ENCODE data around the gene SMAD9. TPM values are rescaled to one million over a fixed set of nuclear protein-coding genes. Genes with fewer than 3 reads are reported as not detected.

Gene SMAD9
- total RNA-seq, 1 experiment from 2014 or later: 1.1 TPM

DNA sequence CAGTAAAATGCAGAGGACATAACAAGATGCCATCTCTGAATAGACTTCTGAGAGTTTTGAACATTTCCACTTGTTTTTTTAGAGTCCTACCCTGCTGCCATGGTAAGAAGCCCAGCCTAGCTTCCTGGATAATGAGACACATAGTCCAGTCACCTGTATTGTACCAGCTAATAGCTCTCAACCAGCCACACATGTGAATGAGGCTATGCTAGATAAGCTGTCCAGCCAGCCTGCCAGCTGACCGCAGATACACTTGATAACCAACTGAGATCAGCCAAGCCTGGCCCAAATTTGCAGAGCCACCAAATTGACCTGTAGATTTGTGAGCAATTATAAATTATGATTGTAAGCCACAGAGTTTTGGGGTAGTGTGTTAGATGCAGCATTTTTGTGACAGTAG, 90.3 kb downstream of the SMAD9 start:
- Histone ChIP-seq H3K23ac (ENCODE audit: insufficient read length, low read depth, low read length) (no peak overlapping the region), H3K18ac (ENCODE audit: insufficient read length, low read depth, low read length) (no peak overlapping the region), H2BK20ac (ENCODE audit: low read depth, low read length, poor library complexity, severe bottlenecking) (no peak overlapping the region), H2BK120ac (ENCODE audit: low read depth, low read length, poor library complexity, severe bottlenecking) (no peak overlapping the region), H3K23me2 (ENCODE audit: insufficient read length, low read depth, low read length, poor library complexity, severe bottlenecking) (no peaks in the 10 kb centered on the region), H3K27ac (ENCODE audit: insufficient read length, low read depth, low read length) (no peak overlapping the region), H4K20me1 (ENCODE audit: control insufficient read depth, insufficient read depth, insufficient read length) (no peaks in the 10 kb centered on the region), H2AK5ac (ENCODE audit: insufficient read length, low read length) (no peak overlapping the region), H3K9me3 (ENCODE audit: control insufficient read depth, low read depth, low read length) (no peaks in the 10 kb centered on the region), H4K5ac (ENCODE audit: insufficient read length, low read depth, low read length) (no peak overlapping the region), H2AFZ (ENCODE audit: low read length) (no peak overlapping the region), H3T11ph (ENCODE audit: low read length) (no peak overlapping the region), H2BK5ac (ENCODE audit: insufficient read length, low read length) (no peak overlapping the region), H3K9ac (ENCODE audit: extremely low read depth, insufficient read length, low read length) (no peak overlapping the region), H3K79me2 (ENCODE audit: insufficient read depth, low read length) (no peaks in the 10 kb centered on the region), H3K4ac (ENCODE audit: low read depth, low read length) (no peak overlapping the region), H4K91ac (ENCODE audit: insufficient read length, low read depth, low read length) (no peak overlapping the region), H3K4me2 (ENCODE audit: insufficient read depth, insufficient read length, low read length) (no peak overlapping the region), H3K27me3 (ENCODE audit: insufficient read depth, low read length) (no peaks in the 10 kb centered on the region), H3K14ac (ENCODE audit: insufficient read depth, low read length) (no peak overlapping the region), H3K79me1 (ENCODE audit: insufficient read depth, low read depth, low read length, poor library complexity, severe bottlenecking) (no peaks in the 10 kb centered on the region), H3K56ac (ENCODE audit: insufficient read length, low read depth, low read length) (no peak overlapping the region), H2BK12ac (ENCODE audit: insufficient read length, low read depth, low read length) (no peak overlapping the region), H4K8ac (replicated peaks; ENCODE audit: insufficient read length, low read depth, low read length) (no peak overlapping the region), H3K4me1 (ENCODE audit: insufficient read depth, low read length) (no peaks in the 10 kb centered on the region), H2BK15ac (ENCODE audit: low read depth, low read length) (no peak overlapping the region)
- no peak overlapping the region for H3K4me3 Mint-ChIP-seq
- H3K9me3 Mint-ChIP-seq: no peaks in the 10 kb centered on the region
- DNase-seq: no peak
- H3K4me1 Mint-ChIP-seq: no peaks in the 10 kb centered on the region
- no CpG with 5 or more reads among the region's 1 CpG for WGBS (ENCODE audit: extremely low coverage, insufficient read length, low lambda C conversion rate)
- no peak overlapping the region for H3K27ac Mint-ChIP-seq
- no peaks in the 10 kb centered on the region; the same call in 1 of the 2 replicates for H3K27me3 Mint-ChIP-seq (ENCODE audit: low read depth)
- TF ChIP-seq, protein P1, sequence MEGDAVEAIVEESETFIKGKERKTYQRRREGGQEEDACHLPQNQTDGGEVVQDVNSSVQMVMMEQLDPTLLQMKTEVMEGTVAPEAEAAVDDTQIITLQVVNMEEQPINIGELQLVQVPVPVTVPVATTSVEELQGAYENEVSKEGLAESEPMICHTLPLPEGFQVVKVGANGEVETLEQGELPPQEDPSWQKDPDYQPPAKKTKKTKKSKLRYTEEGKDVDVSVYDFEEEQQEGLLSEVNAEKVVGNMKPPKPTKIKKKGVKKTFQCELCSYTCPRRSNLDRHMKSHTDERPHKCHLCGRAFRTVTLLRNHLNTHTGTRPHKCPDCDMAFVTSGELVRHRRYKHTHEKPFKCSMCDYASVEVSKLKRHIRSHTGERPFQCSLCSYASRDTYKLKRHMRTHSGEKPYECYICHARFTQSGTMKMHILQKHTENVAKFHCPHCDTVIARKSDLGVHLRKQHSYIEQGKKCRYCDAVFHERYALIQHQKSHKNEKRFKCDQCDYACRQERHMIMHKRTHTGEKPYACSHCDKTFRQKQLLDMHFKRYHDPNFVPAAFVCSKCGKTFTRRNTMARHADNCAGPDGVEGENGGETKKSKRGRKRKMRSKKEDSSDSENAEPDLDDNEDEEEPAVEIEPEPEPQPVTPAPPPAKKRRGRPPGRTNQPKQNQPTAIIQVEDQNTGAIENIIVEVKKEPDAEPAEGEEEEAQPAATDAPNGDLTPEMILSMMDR (conservative IDR thresholded peaks at IDR 0.05): no peak
- peaks cover 0 to 12% (median 4%) of the 10 kb centered on the region in 3 experiments; a peak in 3 of 7 replicates for H3K36me3 Mint-ChIP-seq (ENCODE audit: insufficient read depth in 1 of 3, low read depth in 3 of 3)
